ENCODE measurements around the gene GFOD1.
A peak's percentile ranks its signal among the peaks of the same experiment; 100 is the strongest.

GFOD1 gene

DNA sequence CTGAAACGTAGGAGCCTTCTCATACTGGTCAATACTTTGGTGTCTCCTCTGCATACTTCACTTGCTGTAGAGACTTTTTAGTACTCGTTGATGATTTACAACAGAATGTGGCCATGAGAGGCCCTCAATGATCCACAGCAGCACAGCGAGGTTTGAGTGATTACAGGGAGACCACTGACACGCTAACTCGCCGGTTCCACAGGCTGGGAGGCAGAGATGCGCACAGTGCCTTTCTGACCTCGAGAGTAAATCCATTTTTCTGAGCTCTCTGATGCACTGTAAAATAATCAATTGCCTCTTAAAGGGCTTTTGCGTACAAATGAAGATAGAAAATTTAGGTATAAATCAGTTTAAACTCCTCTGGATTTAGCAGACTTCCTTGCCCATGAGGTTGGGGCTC is 102.9 kb downstream of the GFOD1 start:
- no peak for TF ChIP-seq Cebpa-rat (IDR thresholded peaks at IDR 0.05)
- H3K27me3 ChIP-seq = no peaks in the 10 kb centered on the region
- peaks cover under 1 to 20% (median 11%) of the 10 kb centered on the region in 11 experiments; a peak in 17 of 22 replicates for H3K9me3 ChIP-seq (replicated peaks in 1 of 11)
- H3K9ac ChIP-seq = no peak overlapping the region
- H3K4me1 ChIP-seq = no peaks in the 10 kb centered on the region
- H3K36me3 ChIP-seq = peaks cover 0 to 7% (median 0%) of the 10 kb centered on the region in 11 experiments; a peak in 2 of 22 replicates
- peaks cover 0 to 23% (median 0%) of the 10 kb centered on the region in 11 experiments; a peak in 3 of 22 replicates for H4K20me1 ChIP-seq
- no peak overlapping the region for H3K4me2 ChIP-seq
- H3K27ac ChIP-seq = no peak overlapping the region
- H3K4me3 ChIP-seq = no peak overlapping the region

DNA sequence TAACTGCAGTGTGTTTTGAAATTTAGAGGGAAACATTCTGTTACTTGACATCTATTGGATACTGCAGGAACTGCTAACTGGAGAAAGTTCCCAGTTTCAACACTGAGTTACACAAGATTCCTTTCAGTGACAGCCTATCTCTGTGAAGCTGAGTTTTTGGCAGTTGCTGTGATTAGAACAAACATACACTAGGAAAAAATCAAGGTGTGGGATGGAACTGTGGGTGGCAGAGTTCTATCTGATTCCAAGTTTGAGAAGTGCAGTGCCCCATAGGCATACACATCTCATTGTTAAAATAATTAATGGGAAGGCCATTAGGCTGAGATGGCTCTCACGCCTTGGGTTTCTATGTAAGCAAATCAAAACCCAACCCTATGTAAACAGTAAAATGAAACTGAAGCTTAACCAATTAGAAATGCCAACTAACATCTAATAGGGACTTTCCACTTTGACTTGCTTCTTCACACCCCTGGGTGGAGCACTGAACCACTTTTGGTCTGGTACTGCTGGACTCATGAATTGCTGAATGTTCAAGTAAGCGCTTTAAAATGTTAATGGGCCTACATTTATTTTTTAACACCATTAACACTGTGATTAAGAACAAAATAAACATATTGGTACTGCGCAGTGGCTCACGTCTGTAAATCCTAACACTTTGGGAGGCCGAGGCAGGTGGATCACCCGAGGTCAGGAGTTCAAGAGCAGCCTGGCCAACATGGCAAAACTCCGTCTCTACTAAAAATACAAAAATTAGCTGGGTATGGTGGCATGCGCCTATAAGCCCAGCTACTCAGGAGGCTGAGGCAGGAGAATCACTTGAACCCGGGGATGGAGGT is 103.9 kb downstream of the GFOD1 start:
- Histone ChIP-seq H3K4me2 (no peak overlapping the region), H3K4me1 (no peaks in the 10 kb centered on the region), H4K20me1 (peaks cover 0 to 29% (median 0%) of the 10 kb centered on the region in 11 experiments; a peak in 3 of 22 replicates), H3K4me3 (no peak overlapping the region), H3K36me3 (peaks cover 0 to 7% (median 0%) of the 10 kb centered on the region in 11 experiments; a peak in 3 of 22 replicates), H3K9me3 (replicated peaks in 1 of 11) (peaks cover 0 to 11% (median 4%) of the 10 kb centered on the region in 11 experiments; a peak in 14 of 22 replicates), H3K9ac (no peak overlapping the region), H3K27me3 (no peaks in the 10 kb centered on the region), H3K27ac (no peak overlapping the region)
- no peak for TF ChIP-seq Cebpa-rat (IDR thresholded peaks at IDR 0.05)

DNA sequence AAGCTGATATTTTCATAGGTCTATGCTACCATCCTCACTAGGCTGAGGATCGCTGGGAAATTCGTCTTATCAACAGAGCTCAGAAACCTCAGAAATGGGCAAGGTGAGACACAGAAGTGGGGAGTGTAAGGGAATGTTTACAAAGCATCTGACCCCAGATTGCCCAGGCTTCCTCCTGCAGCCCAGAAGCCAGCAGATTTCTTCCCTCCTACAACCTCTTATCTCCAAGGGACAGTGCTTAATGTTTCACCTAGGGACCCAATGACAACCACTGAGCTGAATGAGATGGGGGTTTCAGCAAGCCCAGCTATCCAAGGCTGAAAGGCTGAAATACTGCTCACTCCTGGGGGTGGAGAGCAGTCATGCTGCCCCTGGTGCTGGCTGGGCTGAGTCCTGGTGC is 106.6 kb downstream of the GFOD1 start:
- no peak for TF ChIP-seq Cebpa-rat (IDR thresholded peaks at IDR 0.05)
- H3K36me3 ChIP-seq = peaks cover 0 to 7% (median 0%) of the 10 kb centered on the region in 11 experiments; a peak in 2 of 22 replicates
- H3K4me3 ChIP-seq = no peak overlapping the region
- no peak overlapping the region for H3K27ac ChIP-seq
- H4K20me1 ChIP-seq = peaks cover 0 to 29% (median 0%) of the 10 kb centered on the region in 11 experiments; a peak in 3 of 22 replicates
- H3K27me3 ChIP-seq = no peaks in the 10 kb centered on the region
- peaks cover 0 to 9% (median 0%) of the 10 kb centered on the region in 11 experiments; a peak in 4 of 22 replicates for H3K9me3 ChIP-seq (replicated peaks in 1 of 11)
- no peak overlapping the region for H3K9ac ChIP-seq
- no peaks in the 10 kb centered on the region for H3K4me1 ChIP-seq
- no peak overlapping the region for H3K4me2 ChIP-seq

DNA sequence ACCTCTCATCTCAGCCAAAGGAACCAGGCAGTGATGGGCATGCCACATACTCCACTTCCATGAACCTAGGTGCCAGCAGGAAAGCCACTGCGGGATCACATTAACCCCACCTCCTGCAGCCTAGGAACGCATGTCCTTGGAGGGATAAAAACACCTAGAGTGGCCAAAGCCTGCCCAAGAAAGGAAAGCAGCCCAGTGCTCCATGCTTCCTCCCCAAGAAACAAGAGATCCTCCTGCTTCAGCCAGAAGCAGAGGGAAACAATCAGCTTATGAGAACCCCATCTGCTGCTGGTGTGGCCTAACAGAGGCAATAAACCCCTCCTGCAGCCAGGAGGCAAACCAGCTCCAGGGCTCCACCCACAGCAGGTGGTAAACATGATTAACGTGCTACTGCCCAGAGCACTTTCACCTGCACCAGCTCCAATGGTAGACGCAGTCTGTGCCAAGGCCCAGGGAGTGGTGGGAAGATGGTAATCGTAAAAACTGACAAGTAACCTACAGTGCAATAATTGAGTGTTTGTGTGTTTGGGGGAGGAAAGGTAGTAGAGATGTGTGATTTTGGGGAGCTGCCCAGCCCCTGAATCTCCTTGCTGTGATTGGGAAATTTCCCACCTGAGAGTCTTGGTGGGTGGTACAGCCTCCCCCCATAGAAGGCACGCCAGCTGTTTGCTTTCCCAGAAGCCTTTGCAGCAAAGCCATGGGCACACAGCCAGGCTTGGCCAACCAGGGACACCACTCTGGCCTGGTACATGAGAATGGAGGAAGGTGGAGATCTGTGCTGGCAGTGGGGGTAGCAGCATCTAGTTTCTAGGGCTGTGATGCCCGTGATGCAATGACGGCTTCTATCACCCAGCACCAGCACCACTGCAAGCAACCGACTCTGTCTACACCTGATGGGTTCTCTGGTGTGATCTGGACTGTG is 108.5 kb downstream of the GFOD1 start:
- Histone ChIP-seq H4K20me1 (peaks cover 0 to 15% (median 0%) of the 10 kb centered on the region in 11 experiments; a peak in 3 of 22 replicates), H3K9ac (no peak overlapping the region), H3K9me3 (replicated peaks in 1 of 11) (peaks cover 0 to 9% (median 0%) of the 10 kb centered on the region in 11 experiments; a peak in 4 of 22 replicates), H3K27ac (no peak overlapping the region), H3K27me3 (no peaks in the 10 kb centered on the region), H3K36me3 (no peaks in the 10 kb centered on the region; a peak in 2 of 22 replicates), H3K4me1 (no peaks in the 10 kb centered on the region), H3K4me2 (no peak overlapping the region), H3K4me3 (no peak overlapping the region)
- no peak for TF ChIP-seq Cebpa-rat (IDR thresholded peaks at IDR 0.05)

DNA sequence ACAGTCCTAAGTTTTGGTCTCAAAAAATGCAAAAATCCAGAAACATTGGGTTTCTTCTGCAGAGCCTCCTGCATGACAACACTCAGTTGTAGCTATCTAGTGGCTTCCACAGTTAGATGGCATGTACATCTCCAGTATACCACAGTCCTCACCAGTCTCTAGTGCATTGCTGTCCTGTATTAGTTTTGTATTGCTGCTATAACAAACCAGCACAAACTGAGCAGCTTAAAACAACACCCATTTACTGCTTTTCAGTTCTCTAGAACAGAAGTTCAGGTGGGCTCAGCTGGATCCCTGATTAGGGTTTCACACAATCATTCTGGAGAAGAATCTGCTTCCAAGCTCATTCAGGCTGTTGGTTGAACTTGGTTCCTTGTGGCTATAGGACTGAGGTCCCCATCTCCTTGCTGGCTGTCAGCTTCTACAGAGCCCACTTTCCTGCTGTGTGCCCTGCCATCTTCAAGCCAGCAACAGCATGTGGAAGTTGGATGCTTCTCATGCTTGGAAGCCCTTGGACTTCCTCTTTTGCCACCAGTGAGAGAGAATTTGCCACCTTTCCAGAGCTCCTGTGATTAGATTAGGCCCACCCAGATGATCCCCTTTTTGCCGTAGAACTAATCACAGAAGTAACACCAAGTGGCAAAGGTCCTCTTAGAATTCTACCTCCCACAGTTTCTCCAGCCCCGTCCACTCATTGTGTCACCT is 110.2 kb downstream of the GFOD1 start:
- Histone ChIP-seq H3K4me3 (no peak overlapping the region), H3K4me1 (no peaks in the 10 kb centered on the region), H3K9ac (no peak overlapping the region), H3K9me3 (replicated peaks in 1 of 11) (peaks cover 0 to 3% (median 0%) of the 10 kb centered on the region in 11 experiments; a peak in 3 of 22 replicates), H3K27ac (no peak overlapping the region), H4K20me1 (peaks cover 0 to 15% (median 0%) of the 10 kb centered on the region in 11 experiments; a peak in 3 of 22 replicates), H3K36me3 (no peaks in the 10 kb centered on the region; a peak in 2 of 22 replicates), H3K4me2 (no peak overlapping the region), H3K27me3 (no peaks in the 10 kb centered on the region)
- no peak for TF ChIP-seq Cebpa-rat (IDR thresholded peaks at IDR 0.05)

DNA sequence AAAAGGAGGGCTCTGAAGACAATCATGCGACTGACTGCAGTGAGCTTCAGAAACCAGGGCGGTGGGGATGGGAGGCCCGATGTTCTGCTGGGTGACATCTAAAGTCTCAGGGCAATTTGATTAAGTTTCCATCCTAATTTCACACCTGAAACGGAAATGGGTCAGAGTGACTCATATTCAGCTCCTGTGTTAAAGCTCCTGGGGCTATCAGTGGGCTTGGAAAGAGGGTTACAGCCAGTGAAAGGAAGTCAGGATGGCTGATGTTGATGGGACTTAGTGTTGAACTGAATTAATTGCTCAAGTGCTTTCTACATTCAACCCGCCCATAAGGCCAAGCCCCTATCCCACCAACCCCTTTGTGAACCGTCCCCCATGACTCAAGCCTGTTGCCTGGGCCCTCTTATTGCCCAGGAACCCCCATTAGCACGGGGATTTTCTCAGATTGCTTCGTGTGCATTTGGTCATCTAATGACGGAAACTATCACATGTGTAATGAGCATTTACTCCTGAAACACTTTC is 112.0 kb downstream of the GFOD1 start:
- no peak overlapping the region for H3K4me3 ChIP-seq

DNA sequence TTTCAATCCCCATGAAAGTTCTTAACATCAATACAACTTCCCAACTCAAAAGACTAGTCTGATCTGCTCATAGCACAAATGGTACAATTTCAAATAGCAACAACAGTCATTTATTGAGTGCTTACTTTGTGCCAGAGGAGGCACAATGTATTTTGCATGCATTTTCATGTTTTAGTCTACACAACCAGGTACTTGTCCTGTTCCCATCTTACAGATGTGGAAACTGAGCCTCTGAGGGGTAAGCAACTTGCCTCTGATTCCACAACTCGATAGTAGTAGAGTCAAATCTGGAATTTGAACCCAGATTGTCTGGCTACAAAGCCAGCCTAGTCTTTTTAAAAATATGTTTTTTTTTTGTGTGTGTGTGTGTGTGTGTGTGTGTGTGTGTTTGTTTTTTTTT is 113.5 kb downstream of the GFOD1 start:
- H3K9ac ChIP-seq = no peak overlapping the region
- no peaks in the 10 kb centered on the region for H3K9me3 ChIP-seq (replicated peaks in 1 of 11)
- no peak overlapping the region for H3K4me3 ChIP-seq
- H4K20me1 ChIP-seq = peaks cover 0 to 17% (median 0%) of the 10 kb centered on the region in 11 experiments; a peak in 4 of 22 replicates
- H3K4me1 ChIP-seq = peaks cover 0 to 5% (median 0%) of the 10 kb centered on the region in 10 experiments; a peak in 4 of 20 replicates
- H3K36me3 ChIP-seq = no peaks in the 10 kb centered on the region; a peak in 2 of 22 replicates
- no peak for TF ChIP-seq Cebpa-rat (IDR thresholded peaks at IDR 0.05)
- H3K4me2 ChIP-seq = no peak overlapping the region
- H3K27me3 ChIP-seq = no peaks in the 10 kb centered on the region
- no peak overlapping the region for H3K27ac ChIP-seq

More for the DNA sequence above, 112.0 kb downstream of the GFOD1 start:
- Histone ChIP-seq H3K4me2 (no peak overlapping the region), H3K36me3 (no peaks in the 10 kb centered on the region; a peak in 2 of 22 replicates), H3K9me3 (replicated peaks in 1 of 11) (no peaks in the 10 kb centered on the region), H3K27me3 (no peaks in the 10 kb centered on the region), H3K4me1 (no peaks in the 10 kb centered on the region), H3K9ac (no peak overlapping the region), H4K20me1 (peaks cover 0 to 12% (median 0%) of the 10 kb centered on the region in 11 experiments; a peak in 4 of 22 replicates), H3K27ac (no peak overlapping the region)
- TF ChIP-seq Cebpa-rat (IDR thresholded peaks at IDR 0.05) = no peak

DNA sequence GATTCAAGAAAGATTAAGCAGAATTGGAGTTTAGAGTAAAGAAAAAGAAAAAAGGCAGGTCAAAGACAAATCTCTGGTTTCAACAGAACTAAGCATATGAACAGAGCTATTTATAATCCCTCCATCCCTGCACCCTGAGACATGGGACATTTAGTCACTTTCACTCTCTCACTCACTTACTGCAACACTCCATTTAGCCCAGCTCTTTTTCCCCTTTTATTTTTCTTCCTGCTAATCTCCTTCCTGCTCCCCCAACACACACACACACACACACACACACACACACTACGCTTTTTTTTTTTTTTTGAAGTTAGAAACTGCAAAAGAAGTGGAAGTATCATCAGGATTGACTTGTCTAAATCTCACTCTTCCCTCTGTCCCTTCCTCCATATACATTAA is 113.9 kb downstream of the GFOD1 start:
- no peaks in the 10 kb centered on the region for H3K9me3 ChIP-seq (replicated peaks in 1 of 11)

More for the DNA sequence above, 113.9 kb downstream of the GFOD1 start:
- no peak for TF ChIP-seq Cebpa-rat (IDR thresholded peaks at IDR 0.05)
- Histone ChIP-seq H3K9ac (no peak overlapping the region), H3K4me3 (no peak overlapping the region), H3K4me1 (peaks cover 0 to 8% (median 0%) of the 10 kb centered on the region in 10 experiments; a peak in 4 of 20 replicates), H3K4me2 (0 out of 22 replicates have a peak overlapping the region, but pooled peaks of 1 of the 11 experiments have one; percentile 14), H3K27me3 (no peaks in the 10 kb centered on the region), H3K36me3 (no peaks in the 10 kb centered on the region; a peak in 1 of 22 replicates), H3K27ac (no peak overlapping the region), H4K20me1 (peaks cover 0 to 20% (median 0%) of the 10 kb centered on the region in 11 experiments; a peak in 4 of 22 replicates)
